ENCODE results near the gene TLE7. TPM values are rescaled to one million over a fixed set of nuclear protein-coding genes. Genes with fewer than 3 reads are reported as not detected.

The TLE7 gene
- total RNA-seq, 6 experiments from 2014 or later: not detected

GRCh38 chr16:71425746-71426068 is 16.1 kb downstream of the TLE7 start:
- 9% methylated on average over 15 of the region's 18 CpGs for WGBS (ENCODE audit: insufficient coverage, low coverage, low lambda C conversion rate, missing lambda C conversion rate)
- peak in 1 of 4 donors; percentile 24 for ATAC-seq

GRCh38 chr16:71424626-71425025 is 17.2 kb downstream of the TLE7 start:
- intact Hi-C loops (cut with DNase I): no loop called here
- ATAC-seq: no peak
- no CpG with 5 or more reads among the region's 6 CpGs for WGBS (ENCODE audit: insufficient coverage, low coverage, low lambda C conversion rate, missing lambda C conversion rate)
- H3K4me3 ChIP-seq: no peak overlapping the region
- H3K27ac ChIP-seq: no peak overlapping the region
- H3K27me3 ChIP-seq: no peaks in the 10 kb centered on the region
- H3K9me3 ChIP-seq: no peaks in the 10 kb centered on the region
- H3K4me1 ChIP-seq: no peaks in the 10 kb centered on the region
- no peaks in the 10 kb centered on the region for H3K36me3 ChIP-seq
- DNase-seq: no peak
- no peak for TF ChIP-seq POLR2A (IDR thresholded peaks at IDR 0.05)
- TF ChIP-seq CTCF (IDR thresholded peaks at IDR 0.05): no peak

More at GRCh38 chr16:71425746-71426068, 16.1 kb downstream of the TLE7 start:
- intact Hi-C loops (cut with DNase I): no loop called here
- DNase-seq: no peak
- TF ChIP-seq CTCF (IDR thresholded peaks at IDR 0.05) (no peak), POLR2A (IDR thresholded peaks at IDR 0.05) (no peak)
- H3K9me3 ChIP-seq: no peaks in the 10 kb centered on the region
- no peak overlapping the region for H3K4me3 ChIP-seq
- no peak overlapping the region for H3K27ac ChIP-seq
- H3K27me3 ChIP-seq: no peaks in the 10 kb centered on the region
- H3K36me3 ChIP-seq: no peaks in the 10 kb centered on the region
- no peaks in the 10 kb centered on the region for H3K4me1 ChIP-seq

- intact Hi-C loops (cut with DNase I): no loop called here
- Histone ChIP-seq H3K36me3 (no peaks in the 10 kb centered on the region), H3K4me3 (no peak overlapping the region), H3K27ac (no peak overlapping the region), H3K4me1 (no peaks in the 10 kb centered on the region), H3K9me3 (no peaks in the 10 kb centered on the region), H3K27me3 (no peaks in the 10 kb centered on the region)
- TF ChIP-seq POLR2A (IDR thresholded peaks at IDR 0.05): no peak
- TF ChIP-seq CTCF (IDR thresholded peaks at IDR 0.05): no peak
- no peak for ATAC-seq
- no peak for DNase-seq
- 46% methylated on average over 5 of the region's 7 CpGs for WGBS (ENCODE audit: insufficient coverage, low coverage, low lambda C conversion rate, missing lambda C conversion rate)
Measured at GRCh38 chr16:71423865-71424264, 18.0 kb downstream of the TLE7 start.

- intact Hi-C loops (cut with DNase I): no loop called here
- no peak for DNase-seq
- 25% methylated on average over 2 of the region's 2 CpGs for WGBS (ENCODE audit: insufficient coverage, low coverage, low lambda C conversion rate, missing lambda C conversion rate)
- TF ChIP-seq POLR2A (IDR thresholded peaks at IDR 0.05) (no peak), CTCF (IDR thresholded peaks at IDR 0.05) (no peak)
- ATAC-seq: no peak
- Histone ChIP-seq H3K4me1 (no peaks in the 10 kb centered on the region), H3K27me3 (no peaks in the 10 kb centered on the region), H3K4me3 (no peak overlapping the region), H3K9me3 (no peaks in the 10 kb centered on the region), H3K27ac (no peak overlapping the region), H3K36me3 (no peaks in the 10 kb centered on the region)
Measured at GRCh38 chr16:71423016-71423415, 18.8 kb downstream of the TLE7 start.

- H3K36me3 ChIP-seq: no peaks in the 10 kb centered on the region
- no peaks in the 10 kb centered on the region for H3K4me1 ChIP-seq
- no peak overlapping the region for H3K4me3 ChIP-seq
- no peak for TF ChIP-seq POLR2A (IDR thresholded peaks at IDR 0.05)
- TF ChIP-seq CTCF (IDR thresholded peaks at IDR 0.05): peak; percentile 21 to 44 (median 37)
- H3K27ac ChIP-seq: no peak overlapping the region
- no peaks in the 10 kb centered on the region for H3K27me3 ChIP-seq
- intact Hi-C loops (cut with DNase I): no loop called here
- DNase-seq: no peak
- ATAC-seq: peak; percentile 59 to 65 (median 60)
- WGBS (ENCODE audit: insufficient coverage, low coverage, low lambda C conversion rate, missing lambda C conversion rate): 0% methylated on average over 1 of the region's 4 CpGs
- no peaks in the 10 kb centered on the region for H3K9me3 ChIP-seq
Measured at GRCh38 chr16:71421911-71422310, 19.9 kb downstream of the TLE7 start.

All from right lobe of liver (tissue), 6 donors.